Measurements from ENCODE around the gene SEC11C. TPM values are rescaled to one million over a fixed set of nuclear protein-coding genes. Genes with fewer than 3 reads are reported as not detected.

SEC11C gene
- total RNA-seq, 1 experiment from 2014 or later, result 21.7 TPM

GRCh38 chr18:59207506-59207905, 67.8 kb downstream of the SEC11C start:
- Histone ChIP-seq H3K4me1 (replicated peaks) (no peaks in the 10 kb centered on the region), H3K4me3 (no peak overlapping the region), H3K36me3 (no peaks in the 10 kb centered on the region), H3K9me3 (replicated peaks) (no peaks in the 10 kb centered on the region), H3K27me3 (replicated peaks) (peaks cover 35% of the 10 kb centered on the region), H3K27ac (no peak overlapping the region)
- no peak for DNase-seq (ENCODE audit: low read depth in 1 of 2, low spot score in 2 of 2)

Other genes starting within 250 kb of the SEC11C start
- gene GRP, start 80.3 kb downstream of the SEC11C start, total RNA-seq (2014; rRNA removed; shearing (Covaris generic)), result not detected in 2 replicates
- gene RAX, start 133.6 kb downstream of the SEC11C start, total RNA-seq (2014; rRNA removed; shearing (Covaris generic)), result not detected in 2 replicates
- not detected in 2 replicates for gene CPLX4, start 178.8 kb downstream of the SEC11C start, total RNA-seq (2014; rRNA removed; shearing (Covaris generic))
- gene LMAN1, start 219.4 kb downstream of the SEC11C start, total RNA-seq (2014; rRNA removed; shearing (Covaris generic)), result 158 and 159 TPM in 2 replicates